PC-3 (cell line): ENCODE results near the gene MED8. TPM values are rescaled to one million over a fixed set of nuclear protein-coding genes. Genes with fewer than 3 reads are reported as not detected.

ENCODE experiments used
- ATAC-seq: fragments of 200-7000 bp; cut with Tn5 transposase; 2 replicates; pipeline ENCODE4 v1.9.1; 2020; ENCODE audit warnings: mild to moderate bottlenecking, moderate library complexity
- BruUV-seq: library from RNA; stranded (reverse); fragments of 400-500 nt; replicated peaks from 2 replicates; lab custom pipeline; 2021; lab: Mats Ljungman, UMichigan
- CTCF ChIA-PET: fragments of 300-600 bp; sonication (Branson Sonifier 250); formaldehyde crosslinking; loops from one replicate; lab custom pipeline; 2022; ENCODE audit warnings: antibody characterized with exemption; lab: Charles Lee
- POLR2A ChIA-PET: fragments of 300-600 bp; sonication (Branson Sonifier 250); formaldehyde crosslinking; loops from one replicate; lab custom pipeline; 2022; ENCODE audit warnings: antibody characterized with exemption; ENCODE audit not compliant: unreplicated experiment; lab: Charles Lee
- DNase-seq: peaks from one replicate; pipeline ENCODE4 v3.0.0-alpha.2; 2015
- H2AFZ ChIP-seq: fragments of 300-600 bp; sonication (generic); 2 replicates; pipeline ENCODE4 v1.6.0; 2016; ENCODE audit warnings: antibody characterized with exemption, low read length
- H3F3A ChIP-seq: fragments of 300-600 bp; sonication (generic); one replicate; pipeline ENCODE4 v1.6.0; 2017; ENCODE audit warnings: antibody characterized with exemption, low read length, control low read depth, mild to moderate bottlenecking; ENCODE audit not compliant: unreplicated experiment
- H3K27ac ChIP-seq: fragments of 300-600 bp; sonication (generic); 2 replicates; pipeline ENCODE4 v1.5.1; 2016; ENCODE audit warnings: mild to moderate bottlenecking, low read length
- H3K27me3 ChIP-seq: fragments of 300-600 bp; sonication (generic); 2 replicates; pipeline ENCODE4 v1.6.1; 2016; ENCODE audit warnings: low read length, mixed read lengths
- H3K36me3 ChIP-seq: fragments of 300-600 bp; sonication (generic); 2 replicates; pipeline ENCODE4 v1.6.1; 2016; ENCODE audit warnings: low read depth, mixed run types, low read length, mixed read lengths
- H3K4me1 ChIP-seq: fragments of 300-600 bp; sonication (generic); 2 replicates; pipeline ENCODE4 v1.5.1; 2016; ENCODE audit warnings: low read length; ENCODE audit not compliant: insufficient read depth
- H3K4me2 ChIP-seq: fragments of 300-600 bp; sonication (generic); 2 replicates; pipeline ENCODE4 v1.6.0; 2016; ENCODE audit warnings: low read length
- H3K4me3 ChIP-seq: fragments of 300-600 bp; sonication (generic); 2 replicates; pipeline ENCODE4 v1.5.1; 2016; ENCODE audit warnings: mild to moderate bottlenecking, low read length, mixed read lengths
- H3K79me2 ChIP-seq: fragments of 300-600 bp; sonication (generic); 2 replicates; pipeline ENCODE4 v1.6.1; 2017; ENCODE audit warnings: low read length, mixed read lengths
- H3K9ac ChIP-seq: fragments of 300-600 bp; sonication (generic); 2 replicates; pipeline ENCODE4 v1.6.0; 2016; ENCODE audit warnings: mild to moderate bottlenecking, low read length
- H3K9me2 ChIP-seq: fragments of 300-600 bp; sonication (generic); replicated peaks from 2 replicates; pipeline ENCODE4 v1.6.1; 2016; ENCODE audit warnings: mixed run types, low read length, mixed read lengths
- H3K9me3 ChIP-seq: fragments of 300-600 bp; sonication (generic); 2 replicates; pipeline ENCODE4 v1.6.1; 2016; ENCODE audit warnings: low read length, mixed read lengths
- H4K20me1 ChIP-seq: fragments of 300-600 bp; sonication (generic); 2 replicates; pipeline ENCODE4 v1.6.1; 2016; ENCODE audit warnings: low read length, mixed read lengths
- EZH2 ChIP-seq: fragments of 300-600 bp; sonication (generic); IDR thresholded peaks from one replicate; pipeline ENCODE4 v1.6.1; 2017; ENCODE audit warnings: antibody characterized with exemption, mild to moderate bottlenecking, low read length; ENCODE audit not compliant: unreplicated experiment
- EZH2phosphoT487 ChIP-seq: fragments of 300-600 bp; sonication (generic); IDR thresholded peaks from 2 replicates; pipeline ENCODE4 v1.6.1; 2018; ENCODE audit warnings: mild to moderate bottlenecking, antibody characterized with exemption, low read length, borderline replicate concordance
- intact Hi-C: fragments of 100-400 bp; cut with micrococcal nuclease; formaldehyde crosslinking; loops from 2 replicates; pipeline ENCODE4 v1.9.0; 2023
- total RNA-seq: library from RNA; depleted of rRNA; stranded (reverse); fragments of >200 nt; gene quantifications from 2 replicates; pipeline ENCODE4 v1.2.3, GENCODE V29; 2014
- TF ChIP-seq, protein P1 (sequence below): fragments of 300-600 bp; sonication (generic); conservative IDR thresholded peaks from 2 replicates; pipeline ENCODE4 v1.5.1; 2017; ENCODE audit warnings: antibody characterized with exemption, low read depth, mild to moderate bottlenecking, low read length

MED8 gene
- total RNA-seq, 1 experiment from 2014 or later, result 41.8 TPM

- ChIA-PET POLR2A (no interaction called here), CTCF (no interaction called here)
- H3K27ac ChIP-seq, result no peak overlapping the region
These were observed 36.6 kb upstream of the MED8 start for GRCh38 chr1:43426221-43426620.

DNA sequence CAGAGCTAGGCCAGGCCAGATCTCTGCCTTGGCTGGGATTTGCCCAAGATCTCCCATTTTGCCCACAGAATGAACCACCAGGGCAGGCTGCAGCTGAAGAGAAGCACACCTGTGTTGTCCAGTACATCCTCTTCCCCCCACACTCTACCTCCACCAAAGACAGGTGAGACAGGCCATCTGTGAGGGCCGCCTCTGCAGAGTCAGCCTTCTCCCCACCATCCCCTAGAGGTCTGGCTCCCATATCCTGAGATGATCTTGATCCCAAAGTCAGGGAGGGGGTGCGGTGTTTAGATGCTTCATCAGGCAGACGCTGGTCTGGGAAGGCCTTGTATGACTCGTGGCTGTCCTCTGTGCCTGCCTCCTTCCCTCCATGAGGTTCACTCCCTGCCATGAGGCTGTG lies 35.4 kb upstream of the MED8 start:
- Histone ChIP-seq H2AFZ (no peak overlapping the region), H3K27me3 (no peaks in the 10 kb centered on the region), H3K9me3 (no peaks in the 10 kb centered on the region), H3K27ac (no peak overlapping the region), H3K36me3 (peaks cover 61% of the 10 kb centered on the region), H4K20me1 (no peaks in the 10 kb centered on the region), H3K9me2 (no peaks in the 10 kb centered on the region), H3K9ac (no peak overlapping the region), H3K4me3 (no peak overlapping the region), H3K4me1 (peaks cover 15% of the 10 kb centered on the region; the same call in 1 of the 2 replicates), H3K4me2 (no peak overlapping the region), H3K79me2 (no peaks in the 10 kb centered on the region), H3F3A (no peaks in the 10 kb centered on the region)
- ChIA-PET POLR2A (no interaction called here), CTCF (no interaction called here)
- BruUV-seq, result no TSS peak
- TF ChIP-seq, protein P1, sequence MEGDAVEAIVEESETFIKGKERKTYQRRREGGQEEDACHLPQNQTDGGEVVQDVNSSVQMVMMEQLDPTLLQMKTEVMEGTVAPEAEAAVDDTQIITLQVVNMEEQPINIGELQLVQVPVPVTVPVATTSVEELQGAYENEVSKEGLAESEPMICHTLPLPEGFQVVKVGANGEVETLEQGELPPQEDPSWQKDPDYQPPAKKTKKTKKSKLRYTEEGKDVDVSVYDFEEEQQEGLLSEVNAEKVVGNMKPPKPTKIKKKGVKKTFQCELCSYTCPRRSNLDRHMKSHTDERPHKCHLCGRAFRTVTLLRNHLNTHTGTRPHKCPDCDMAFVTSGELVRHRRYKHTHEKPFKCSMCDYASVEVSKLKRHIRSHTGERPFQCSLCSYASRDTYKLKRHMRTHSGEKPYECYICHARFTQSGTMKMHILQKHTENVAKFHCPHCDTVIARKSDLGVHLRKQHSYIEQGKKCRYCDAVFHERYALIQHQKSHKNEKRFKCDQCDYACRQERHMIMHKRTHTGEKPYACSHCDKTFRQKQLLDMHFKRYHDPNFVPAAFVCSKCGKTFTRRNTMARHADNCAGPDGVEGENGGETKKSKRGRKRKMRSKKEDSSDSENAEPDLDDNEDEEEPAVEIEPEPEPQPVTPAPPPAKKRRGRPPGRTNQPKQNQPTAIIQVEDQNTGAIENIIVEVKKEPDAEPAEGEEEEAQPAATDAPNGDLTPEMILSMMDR, result no peak
- TF ChIP-seq EZH2, result no peak
- TF ChIP-seq EZH2phosphoT487, result no peak
- DNase-seq (no peak), ATAC-seq (no peak)
- intact Hi-C loops, result no loop called here

More at GRCh38 chr1:43426221-43426620, 36.6 kb upstream of the MED8 start:
- no peaks in the 10 kb centered on the region for H3K27me3 ChIP-seq
- H3K9me3 ChIP-seq, result no peaks in the 10 kb centered on the region
- no peak overlapping the region for H3K4me2 ChIP-seq
- H4K20me1 ChIP-seq, result no peaks in the 10 kb centered on the region
- TF ChIP-seq EZH2phosphoT487 (no peak), EZH2 (no peak)
- TF ChIP-seq, protein P1, result no peak
- no peak overlapping the region for H3K9ac ChIP-seq
- intact Hi-C loops, result no loop called here
- no peaks in the 10 kb centered on the region for H3K79me2 ChIP-seq
- no peaks in the 10 kb centered on the region for H3K9me2 ChIP-seq
- ATAC-seq, result no peak
- H3K4me3 ChIP-seq, result no peak overlapping the region
- DNase-seq, result no peak
- peaks cover 56% of the 10 kb centered on the region for H3K36me3 ChIP-seq
- H2AFZ ChIP-seq, result no peak overlapping the region
- peaks cover 15% of the 10 kb centered on the region; the same call in 1 of the 2 replicates for H3K4me1 ChIP-seq
- no TSS peak for BruUV-seq
- H3F3A ChIP-seq, result no peaks in the 10 kb centered on the region

DNA sequence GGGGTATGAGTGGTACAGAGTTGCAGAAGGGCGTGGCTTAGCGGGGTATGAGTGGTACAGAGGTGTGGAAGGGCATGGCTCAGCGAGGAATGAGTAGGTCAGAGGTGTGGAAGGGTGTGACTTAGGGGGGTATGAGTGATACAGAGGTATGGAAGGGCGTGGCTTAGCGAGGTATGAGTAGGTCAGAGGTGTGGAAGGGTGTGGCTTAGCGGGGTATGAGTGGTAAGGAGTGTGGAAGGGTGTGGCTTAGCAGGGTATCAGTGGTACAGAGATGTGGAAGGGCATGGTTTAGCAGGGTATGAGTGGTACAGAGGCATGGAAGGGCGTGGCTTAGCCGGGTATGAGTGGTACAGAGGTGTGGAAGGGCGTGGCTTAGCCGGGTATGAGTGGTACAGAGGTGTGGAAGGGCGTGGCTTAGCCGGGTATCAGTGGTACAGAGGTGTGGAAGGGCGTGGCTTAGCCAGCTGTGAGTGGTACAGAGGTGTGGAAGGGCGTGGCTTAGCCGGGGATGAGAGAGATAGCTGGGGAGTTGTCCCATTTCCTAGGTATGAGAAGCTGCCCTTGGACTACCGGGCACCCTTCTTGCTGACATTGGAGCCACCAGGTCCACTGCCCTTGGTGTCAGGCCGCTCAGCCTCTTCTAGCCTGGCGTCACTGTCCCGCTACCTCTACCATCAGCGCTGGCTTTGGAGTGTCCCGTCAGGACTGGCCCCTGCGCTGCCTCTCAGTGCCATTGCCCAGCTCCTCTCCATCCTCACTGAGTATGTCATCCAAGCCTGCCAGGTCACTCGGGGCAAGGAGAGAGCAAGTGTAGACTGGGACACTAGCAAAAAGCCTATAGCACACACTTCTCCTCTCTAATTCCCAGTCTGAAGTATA lies 34.3 kb upstream of the MED8 start:
- ChIA-PET CTCF (no interaction called here), POLR2A (interaction anchor here (0.8 kb wide), 1 partner anchor 317 kb away, joined by 10 read pairs; no protein-coding TSS in a partner anchor)
- intact Hi-C loops, result no loop called here
- no peaks in the 10 kb centered on the region for H3K9me3 ChIP-seq
- H3K79me2 ChIP-seq, result no peaks in the 10 kb centered on the region
- TF ChIP-seq EZH2phosphoT487 (no peak), EZH2 (no peak)
- TF ChIP-seq, protein P1, result no peak
- BruUV-seq, result TSS peak; percentile 25
- H3K27ac ChIP-seq, result peak overlapping the region; percentile 73
- no peak overlapping the region for H3K9ac ChIP-seq
- peaks cover 62% of the 10 kb centered on the region for H3K36me3 ChIP-seq
- DNase-seq (peak; percentile 79), ATAC-seq (peak; percentile 75)
- no peaks in the 10 kb centered on the region for H4K20me1 ChIP-seq
- peaks cover 15% of the 10 kb centered on the region; the same call in 1 of the 2 replicates for H3K4me1 ChIP-seq
- no peak overlapping the region for H2AFZ ChIP-seq
- H3K27me3 ChIP-seq, result no peaks in the 10 kb centered on the region
- H3K4me2 ChIP-seq, result no peak overlapping the region
- no peaks in the 10 kb centered on the region for H3F3A ChIP-seq
- H3K9me2 ChIP-seq, result no peaks in the 10 kb centered on the region
- no peak overlapping the region for H3K4me3 ChIP-seq
